ENCODE measurements around the gene ARHGEF6. TPM values are rescaled to one million over a fixed set of nuclear protein-coding genes. Genes with fewer than 3 reads are reported as not detected.
A peak's percentile ranks its signal among the peaks of the same experiment; 100 is the strongest.

Gene ARHGEF6
- total RNA-seq, 4 donors from 2014 or later = 23.7 to 41.1 (median 29.6) TPM

- no peaks in the 10 kb centered on the region for H3K4me1 ChIP-seq
- TF ChIP-seq, protein P1, sequence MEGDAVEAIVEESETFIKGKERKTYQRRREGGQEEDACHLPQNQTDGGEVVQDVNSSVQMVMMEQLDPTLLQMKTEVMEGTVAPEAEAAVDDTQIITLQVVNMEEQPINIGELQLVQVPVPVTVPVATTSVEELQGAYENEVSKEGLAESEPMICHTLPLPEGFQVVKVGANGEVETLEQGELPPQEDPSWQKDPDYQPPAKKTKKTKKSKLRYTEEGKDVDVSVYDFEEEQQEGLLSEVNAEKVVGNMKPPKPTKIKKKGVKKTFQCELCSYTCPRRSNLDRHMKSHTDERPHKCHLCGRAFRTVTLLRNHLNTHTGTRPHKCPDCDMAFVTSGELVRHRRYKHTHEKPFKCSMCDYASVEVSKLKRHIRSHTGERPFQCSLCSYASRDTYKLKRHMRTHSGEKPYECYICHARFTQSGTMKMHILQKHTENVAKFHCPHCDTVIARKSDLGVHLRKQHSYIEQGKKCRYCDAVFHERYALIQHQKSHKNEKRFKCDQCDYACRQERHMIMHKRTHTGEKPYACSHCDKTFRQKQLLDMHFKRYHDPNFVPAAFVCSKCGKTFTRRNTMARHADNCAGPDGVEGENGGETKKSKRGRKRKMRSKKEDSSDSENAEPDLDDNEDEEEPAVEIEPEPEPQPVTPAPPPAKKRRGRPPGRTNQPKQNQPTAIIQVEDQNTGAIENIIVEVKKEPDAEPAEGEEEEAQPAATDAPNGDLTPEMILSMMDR (IDR thresholded peaks at IDR 0.05) = no peak
- TF ChIP-seq EP300 (IDR thresholded peaks at IDR 0.05) (no peak), POLR2A (IDR thresholded peaks at IDR 0.05) (no peak)
- peak within 1 kb of the TSS in 1 of 4 donors; percentile 1 for H3K4me3 ChIP-seq
- no peak for DNase-seq (ENCODE audit: low spot score in 2 of 2)
- no peaks in the 10 kb centered on the region for H3K9me3 ChIP-seq
- H3K27me3 ChIP-seq = peaks cover 0 to 4% of the 10 kb centered on the region in 2 donors
- WGBS, 2 donors = 84 to 85% methylated on average over 10 of the region's 10 CpGs
- no peak within 1 kb of the TSS for H3K27ac ChIP-seq
- H3K36me3 ChIP-seq = no peaks in the 10 kb centered on the region
Observed at GRCh38 chrX:136647677-136648360, 132.9 kb downstream of the ARHGEF6 start, which contains the start of gene CD40LG. Gene CD40LG, plus strand, starts transcription at chrX:136648158. Its CDS starts 91 bp downstream, at chrX:136648249.

DNA sequence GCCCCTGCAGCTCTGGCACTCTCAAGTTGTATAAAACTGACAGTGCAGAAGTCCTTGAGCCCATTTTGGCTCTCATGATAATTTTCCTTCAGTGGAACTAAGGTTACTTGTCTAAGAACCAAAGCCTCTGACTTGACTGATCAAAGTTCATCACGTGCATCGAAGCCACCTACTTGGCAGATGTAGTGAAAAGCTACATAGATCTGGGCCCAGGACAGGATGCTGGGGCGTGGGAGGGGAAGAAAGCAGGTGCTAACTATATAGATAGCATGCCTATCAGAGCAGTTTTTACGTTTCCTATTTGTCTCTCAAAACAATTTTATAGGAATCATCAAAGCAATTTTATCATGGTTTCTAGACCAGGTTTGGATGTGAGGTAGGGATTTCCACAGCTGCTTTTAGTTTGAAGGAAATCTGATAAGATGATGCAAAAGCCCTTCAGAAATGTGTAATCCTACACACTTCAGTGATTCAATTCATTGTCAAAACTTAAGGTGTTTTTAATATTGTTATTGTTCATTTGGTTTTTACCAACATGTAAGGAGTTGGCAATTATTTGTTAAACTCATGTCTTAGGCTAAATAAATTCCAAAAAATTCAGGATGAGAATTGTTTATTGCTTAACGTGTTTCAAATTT, 134.0 kb downstream of the ARHGEF6 start:
- no peaks in the 10 kb centered on the region for H3K36me3 ChIP-seq
- peaks cover 0 to 4% of the 10 kb centered on the region in 2 donors for H3K27me3 ChIP-seq
- H3K4me3 ChIP-seq = no peak overlapping the region
- no peaks in the 10 kb centered on the region for H3K9me3 ChIP-seq
- no peak for TF ChIP-seq POLR2A (IDR thresholded peaks at IDR 0.05)
- no peak for TF ChIP-seq EP300 (IDR thresholded peaks at IDR 0.05)
- TF ChIP-seq, protein P1 (IDR thresholded peaks at IDR 0.05) = no peak
- WGBS, 2 donors = 60 to 90% methylated on average over 5 of the region's 5 CpGs
- DNase-seq (ENCODE audit: low spot score in 2 of 2) = no peak
- H3K27ac ChIP-seq = no peak overlapping the region
- no peaks in the 10 kb centered on the region for H3K4me1 ChIP-seq

DNA sequence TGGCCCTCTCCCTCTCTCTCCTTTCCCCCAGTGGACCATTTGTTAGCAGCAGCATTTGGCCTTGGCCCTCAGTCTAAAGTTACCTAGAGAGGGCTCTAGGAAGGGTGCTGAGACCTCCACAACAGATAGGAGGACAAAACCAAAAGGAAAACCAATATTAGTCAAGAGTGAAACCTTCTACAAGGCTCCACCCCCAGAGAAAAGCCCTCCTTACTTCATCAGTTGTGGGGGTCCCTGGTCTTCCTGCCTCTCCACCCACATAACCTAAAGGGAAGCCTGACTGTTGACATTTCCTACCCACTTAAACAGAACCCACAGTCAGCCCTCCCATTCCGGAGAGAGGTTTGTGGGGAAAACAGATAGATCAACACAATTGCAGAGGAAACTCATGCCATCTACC, 137.5 kb downstream of the ARHGEF6 start:
- WGBS, 2 donors = 67 to 86% methylated on average over 1 of the region's 1 CpG
- H3K27ac ChIP-seq = no peak overlapping the region

GRCh38 chrX:136639506-136640176, 141.1 kb downstream of the ARHGEF6 start:
- TF ChIP-seq POLR2A (IDR thresholded peaks at IDR 0.05) (no peak), EP300 (IDR thresholded peaks at IDR 0.05) (no peak)
- TF ChIP-seq, protein P1 (IDR thresholded peaks at IDR 0.05) = no peak
- Histone ChIP-seq H3K27me3 (peaks cover 0 to 16% of the 10 kb centered on the region in 2 donors), H3K4me3 (no peak overlapping the region)

More for the DNA sequence above, 137.5 kb downstream of the ARHGEF6 start:
- DNase-seq (ENCODE audit: low spot score in 2 of 2) = no peak
- Histone ChIP-seq H3K36me3 (no peaks in the 10 kb centered on the region), H3K27me3 (peaks cover 0 to 4% of the 10 kb centered on the region in 2 donors), H3K9me3 (no peaks in the 10 kb centered on the region), H3K4me3 (no peak overlapping the region), H3K4me1 (no peaks in the 10 kb centered on the region)
- TF ChIP-seq, protein P1 (IDR thresholded peaks at IDR 0.05) = no peak
- no peak for TF ChIP-seq POLR2A (IDR thresholded peaks at IDR 0.05)
- TF ChIP-seq EP300 (IDR thresholded peaks at IDR 0.05) = no peak

More at GRCh38 chrX:136639506-136640176, 141.1 kb downstream of the ARHGEF6 start:
- no peak for DNase-seq (ENCODE audit: low spot score in 2 of 2)
- no peaks in the 10 kb centered on the region for H3K36me3 ChIP-seq
- no peaks in the 10 kb centered on the region for H3K4me1 ChIP-seq
- H3K9me3 ChIP-seq = no peaks in the 10 kb centered on the region
- 59 to 79% methylated on average over 3 to 8 of the region's 8 CpGs for WGBS, 2 donors
- no peak overlapping the region for H3K27ac ChIP-seq

Data from tibial nerve (tissue), 4 donors.